ENCODE results near the gene LRP2.
A peak's percentile ranks its signal among the peaks of the same experiment; 100 is the strongest.

DNA sequence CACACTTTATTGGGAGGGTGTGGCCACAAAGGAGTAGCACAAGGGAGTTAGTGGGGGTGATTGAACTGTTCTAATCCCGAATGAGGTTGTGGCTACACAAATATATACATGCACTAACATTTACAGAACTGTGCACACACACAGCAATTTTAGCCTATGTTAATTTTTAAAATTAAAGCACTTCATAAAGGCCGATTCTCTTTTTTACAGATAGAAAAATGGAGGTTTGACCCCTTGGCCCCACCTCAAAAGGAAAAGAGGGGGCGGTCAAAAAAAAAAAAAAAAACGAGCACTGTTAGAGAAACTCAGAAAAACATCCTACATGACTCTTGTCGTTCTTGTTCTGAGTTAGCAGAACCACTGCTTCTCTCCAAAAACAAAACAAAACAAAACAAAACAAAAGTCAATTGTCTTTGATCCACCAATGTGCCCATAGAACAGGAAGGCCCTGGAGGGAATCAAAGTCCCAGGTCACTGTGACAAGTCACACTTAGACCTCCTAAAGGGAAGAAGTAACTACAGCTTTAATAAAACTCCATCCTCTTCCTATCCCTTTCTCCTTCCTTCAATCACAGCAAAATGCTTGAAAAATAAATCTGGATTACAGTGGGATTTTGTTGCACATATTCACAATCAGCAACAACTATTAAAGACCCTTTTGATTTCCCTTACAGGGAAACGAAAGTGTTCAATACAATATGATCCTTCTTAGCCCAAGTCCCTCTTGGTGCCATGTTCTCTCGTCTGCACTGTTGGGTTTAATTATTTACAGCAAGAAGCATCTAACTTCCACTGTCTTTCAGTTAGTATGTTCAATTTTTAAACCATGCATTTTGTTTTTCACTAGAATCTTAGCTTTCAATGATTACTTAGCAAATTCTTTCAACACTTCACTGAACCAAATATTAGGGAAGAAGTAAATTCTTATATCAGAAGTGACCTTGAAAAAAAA, 16.6 kb downstream of the LRP2 start:
- TF ChIP-seq, protein P1, sequence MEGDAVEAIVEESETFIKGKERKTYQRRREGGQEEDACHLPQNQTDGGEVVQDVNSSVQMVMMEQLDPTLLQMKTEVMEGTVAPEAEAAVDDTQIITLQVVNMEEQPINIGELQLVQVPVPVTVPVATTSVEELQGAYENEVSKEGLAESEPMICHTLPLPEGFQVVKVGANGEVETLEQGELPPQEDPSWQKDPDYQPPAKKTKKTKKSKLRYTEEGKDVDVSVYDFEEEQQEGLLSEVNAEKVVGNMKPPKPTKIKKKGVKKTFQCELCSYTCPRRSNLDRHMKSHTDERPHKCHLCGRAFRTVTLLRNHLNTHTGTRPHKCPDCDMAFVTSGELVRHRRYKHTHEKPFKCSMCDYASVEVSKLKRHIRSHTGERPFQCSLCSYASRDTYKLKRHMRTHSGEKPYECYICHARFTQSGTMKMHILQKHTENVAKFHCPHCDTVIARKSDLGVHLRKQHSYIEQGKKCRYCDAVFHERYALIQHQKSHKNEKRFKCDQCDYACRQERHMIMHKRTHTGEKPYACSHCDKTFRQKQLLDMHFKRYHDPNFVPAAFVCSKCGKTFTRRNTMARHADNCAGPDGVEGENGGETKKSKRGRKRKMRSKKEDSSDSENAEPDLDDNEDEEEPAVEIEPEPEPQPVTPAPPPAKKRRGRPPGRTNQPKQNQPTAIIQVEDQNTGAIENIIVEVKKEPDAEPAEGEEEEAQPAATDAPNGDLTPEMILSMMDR (IDR thresholded peaks at IDR 0.05) = no peak
- TF ChIP-seq POLR2A (IDR thresholded peaks at IDR 0.05) = peak in 1 of 2 donors; percentile 20

All from thyroid gland (tissue), 4 donors.